Right lobe of liver (tissue), 4 donors: ENCODE measurements around the gene FOXP1.

ENCODE experiments used
- CTCF ChIP-seq, 4 donors: fragments of 200-600 bp in 3 of 4; fragments of 450-650 bp in 1 of 4; IDR thresholded peaks; one replicate each; pipeline versions ENCODE4 v1.5.1 to v1.8.0; 2016 to 2022; ENCODE audit warnings: antibody characterized with exemption in 4 of 4, mild to moderate bottlenecking in 2 of 4
- POLR2A ChIP-seq: fragments of 450-650 bp; IDR thresholded peaks from one replicate; pipeline ENCODE4 v1.6.1; 2017; ENCODE audit warnings: antibody characterized with exemption, mild to moderate bottlenecking
- donor health status: DM: no; HTN: no; CAD: no.
- donor health status: DM: no; HTN: no; CAD: no.
- donor health status: DM: no; HTN: yes; CAD: no.

GRCh38 chr3:71454512-71455403 is 128.8 kb downstream of the FOXP1 start:
- no peak for TF ChIP-seq POLR2A
- TF ChIP-seq CTCF (IDR thresholded peaks at IDR 0.05): no peak
